Keratinocyte (primary cell): ENCODE measurements around the gene ANTXR2.

ENCODE experiments used
- EZH2 ChIP-seq: IDR thresholded peaks from one replicate; pipeline ENCODE4 v1.6.1; 2012; ENCODE audit warnings: inconsistent platforms, mild to moderate bottlenecking, low read length, moderate library complexity
- TF ChIP-seq, protein P1 (sequence below), 3 experiments: IDR thresholded peaks in 1 of 3; conservative IDR thresholded peaks in 1 of 3; optimal IDR thresholded peaks in 1 of 3; 2 replicates in 2 of 3; 3 replicates in 1 of 3; pipeline versions ENCODE3 to v1.5.1; 2011; ENCODE audit warnings: low read length in 3 of 3, mild to moderate bottlenecking in 3 of 3, moderate library complexity in 2 of 3, control low read depth in 1 of 3, inconsistent platforms in 1 of 3; ENCODE audit not compliant: insufficient read depth in 2 of 3; ENCODE audit errors: extremely low read depth in 1 of 3

- TF ChIP-seq, protein P1, sequence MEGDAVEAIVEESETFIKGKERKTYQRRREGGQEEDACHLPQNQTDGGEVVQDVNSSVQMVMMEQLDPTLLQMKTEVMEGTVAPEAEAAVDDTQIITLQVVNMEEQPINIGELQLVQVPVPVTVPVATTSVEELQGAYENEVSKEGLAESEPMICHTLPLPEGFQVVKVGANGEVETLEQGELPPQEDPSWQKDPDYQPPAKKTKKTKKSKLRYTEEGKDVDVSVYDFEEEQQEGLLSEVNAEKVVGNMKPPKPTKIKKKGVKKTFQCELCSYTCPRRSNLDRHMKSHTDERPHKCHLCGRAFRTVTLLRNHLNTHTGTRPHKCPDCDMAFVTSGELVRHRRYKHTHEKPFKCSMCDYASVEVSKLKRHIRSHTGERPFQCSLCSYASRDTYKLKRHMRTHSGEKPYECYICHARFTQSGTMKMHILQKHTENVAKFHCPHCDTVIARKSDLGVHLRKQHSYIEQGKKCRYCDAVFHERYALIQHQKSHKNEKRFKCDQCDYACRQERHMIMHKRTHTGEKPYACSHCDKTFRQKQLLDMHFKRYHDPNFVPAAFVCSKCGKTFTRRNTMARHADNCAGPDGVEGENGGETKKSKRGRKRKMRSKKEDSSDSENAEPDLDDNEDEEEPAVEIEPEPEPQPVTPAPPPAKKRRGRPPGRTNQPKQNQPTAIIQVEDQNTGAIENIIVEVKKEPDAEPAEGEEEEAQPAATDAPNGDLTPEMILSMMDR (optimal IDR thresholded peaks at IDR 0.05 in 1 of 3, IDR thresholded peaks at IDR 0.05 in 1 of 3, conservative IDR thresholded peaks at IDR 0.05 in 1 of 3; ENCODE audit: extremely low read depth in 1 of 3, insufficient read depth in 2 of 3, low read length in 3 of 3), result no peak
- no peak for TF ChIP-seq EZH2
Observed at GRCh38 chr4:80091688-80092087, 18.7 kb upstream of the ANTXR2 start.
